ENCODE measurements around the gene HIVEP3.

The HIVEP3 gene

DNA sequence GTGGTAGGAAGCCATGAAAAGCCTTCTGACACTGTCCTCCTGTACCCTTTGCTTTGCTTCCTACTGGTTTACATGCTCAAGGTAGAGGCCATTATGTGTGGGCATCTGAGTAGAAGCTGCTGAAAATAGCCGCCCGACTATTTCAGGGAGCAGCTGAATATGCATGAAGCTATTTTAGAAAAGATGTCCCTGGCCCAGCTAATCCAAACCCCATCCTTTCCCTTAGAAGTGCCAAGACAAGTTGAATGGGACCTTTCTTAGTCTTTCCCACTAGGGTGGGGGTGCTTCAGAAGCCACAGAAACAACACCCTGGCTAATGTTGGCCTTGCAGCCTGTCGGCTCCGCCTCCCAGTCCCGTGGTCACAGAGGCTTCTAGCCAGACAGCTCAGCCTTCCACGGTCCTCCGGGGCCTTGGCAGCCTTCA is 229.2 kb downstream of the HIVEP3 start:
- H3K4me1 ChIP-seq (ENCODE audit: insufficient read depth, low read length), result no peaks in the 10 kb centered on the region
- no peaks in the 10 kb centered on the region for H3K9me3 ChIP-seq (ENCODE audit: insufficient read depth, low read depth, low read length)
- H3K4me3 ChIP-seq (ENCODE audit: low read length), result no peak overlapping the region
- H3K36me3 ChIP-seq (ENCODE audit: insufficient read depth, low read depth, low read length), result no peaks in the 10 kb centered on the region
- H3K9ac ChIP-seq (ENCODE audit: low read depth, low read length), result no peak overlapping the region
- no peak overlapping the region for H3K27ac ChIP-seq (ENCODE audit: low read length)
- no peaks in the 10 kb centered on the region for H3K27me3 ChIP-seq (ENCODE audit: insufficient read depth, low read length)

DNA sequence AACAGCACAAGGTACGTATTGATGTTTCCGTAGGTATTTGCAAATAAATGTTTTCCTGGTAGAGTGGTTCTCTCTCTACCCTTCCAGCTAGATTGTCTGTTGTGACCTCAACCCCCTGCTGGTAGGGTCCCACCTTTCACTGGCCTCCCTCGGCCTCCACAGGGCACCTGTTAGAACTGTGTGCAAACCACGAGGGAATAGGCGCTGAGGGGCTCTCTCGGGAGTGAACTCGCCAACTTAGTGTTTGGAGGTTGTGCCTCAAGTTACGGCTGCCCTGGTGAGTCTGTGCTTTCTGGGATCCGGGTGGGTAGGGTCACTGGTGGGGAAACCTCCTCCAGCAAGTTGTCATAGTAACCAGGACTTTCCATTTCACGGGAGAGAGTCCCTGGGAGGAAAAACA is 229.6 kb downstream of the HIVEP3 start:
- Histone ChIP-seq H3K4me1 (ENCODE audit: insufficient read depth, low read length) (no peaks in the 10 kb centered on the region), H3K27me3 (ENCODE audit: insufficient read depth, low read length) (no peaks in the 10 kb centered on the region), H3K4me3 (ENCODE audit: low read length) (no peak overlapping the region), H3K9ac (ENCODE audit: low read depth, low read length) (no peak overlapping the region), H3K36me3 (ENCODE audit: insufficient read depth, low read depth, low read length) (no peaks in the 10 kb centered on the region), H3K9me3 (ENCODE audit: insufficient read depth, low read depth, low read length) (no peaks in the 10 kb centered on the region), H3K27ac (ENCODE audit: low read length) (no peak overlapping the region)

DNA sequence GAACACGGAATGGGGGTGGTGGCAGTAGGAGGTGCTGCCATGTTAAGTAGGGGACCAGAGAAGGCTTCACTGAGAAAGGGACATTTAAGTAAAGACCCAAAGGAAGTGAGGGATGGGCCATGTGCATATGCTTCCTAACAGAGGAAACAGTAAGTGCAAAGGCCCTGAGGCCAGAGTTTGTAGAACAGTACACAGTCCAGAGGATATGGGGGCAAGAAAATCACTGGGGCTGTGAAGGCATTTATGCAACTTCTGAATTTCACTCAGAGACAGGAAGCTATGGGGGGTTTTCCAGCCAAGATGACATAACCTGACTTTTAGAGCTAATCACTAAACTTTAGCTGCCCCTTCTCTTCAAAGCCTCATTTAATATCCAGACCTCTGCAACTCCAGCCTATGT is 231.7 kb downstream of the HIVEP3 start:
- no peaks in the 10 kb centered on the region for H3K27me3 ChIP-seq (ENCODE audit: insufficient read depth, low read length)
- no peaks in the 10 kb centered on the region for H3K4me1 ChIP-seq (ENCODE audit: insufficient read depth, low read length)
- no peaks in the 10 kb centered on the region for H3K36me3 ChIP-seq (ENCODE audit: insufficient read depth, low read depth, low read length)
- no peaks in the 10 kb centered on the region for H3K9me3 ChIP-seq (ENCODE audit: insufficient read depth, low read depth, low read length)
- H3K9ac ChIP-seq (ENCODE audit: low read depth, low read length), result no peak overlapping the region
- H3K27ac ChIP-seq (ENCODE audit: low read length), result no peak overlapping the region
- no peak overlapping the region for H3K4me3 ChIP-seq (ENCODE audit: low read length)

DNA sequence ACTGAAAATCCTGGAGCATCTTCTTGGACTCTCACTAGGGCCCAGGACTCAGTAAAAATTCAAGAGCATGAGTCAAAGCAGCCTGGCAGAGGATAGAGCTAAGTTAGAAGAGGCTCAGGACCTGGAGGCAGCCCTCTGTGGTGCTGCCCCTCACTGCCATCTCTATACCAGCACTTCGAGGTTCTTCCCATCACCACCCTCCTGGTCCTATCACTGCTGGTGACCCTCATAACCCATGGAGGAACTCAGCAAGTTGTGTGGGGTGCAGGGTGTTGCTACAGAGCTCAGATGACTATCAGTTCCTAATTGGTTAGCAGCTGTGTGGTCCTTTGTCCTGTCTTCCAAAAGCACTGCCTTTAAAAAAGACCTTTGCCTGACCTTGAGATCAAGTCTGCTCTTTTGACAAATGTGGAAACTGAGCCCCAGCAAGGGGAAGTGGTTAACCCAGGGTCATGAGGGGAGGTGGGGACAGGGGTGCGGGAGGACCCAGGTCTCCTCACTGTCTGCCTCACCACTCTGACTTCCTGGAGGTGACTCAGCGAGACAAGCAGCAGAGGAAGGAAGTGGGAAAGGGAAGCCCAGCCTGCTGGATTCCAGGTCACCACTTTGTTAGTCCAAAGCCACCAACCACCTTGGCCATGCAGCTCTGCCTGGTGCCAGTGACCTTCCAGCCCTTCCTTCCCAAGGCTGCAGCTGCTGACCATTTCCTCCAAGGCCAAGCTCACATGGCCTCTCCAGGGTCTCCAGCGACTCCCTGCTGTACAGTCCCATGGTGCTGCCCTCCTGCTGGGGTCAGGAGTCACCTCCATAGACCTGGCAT is 234.8 kb downstream of the HIVEP3 start:
- Histone ChIP-seq H3K27me3 (ENCODE audit: insufficient read depth, low read length) (no peaks in the 10 kb centered on the region), H3K4me3 (ENCODE audit: low read length) (no peak overlapping the region), H3K27ac (ENCODE audit: low read length) (no peak overlapping the region), H3K36me3 (ENCODE audit: insufficient read depth, low read depth, low read length) (no peaks in the 10 kb centered on the region), H3K4me1 (ENCODE audit: insufficient read depth, low read length) (no peaks in the 10 kb centered on the region), H3K9ac (ENCODE audit: low read depth, low read length) (no peak overlapping the region), H3K9me3 (ENCODE audit: insufficient read depth, low read depth, low read length) (no peaks in the 10 kb centered on the region)

DNA sequence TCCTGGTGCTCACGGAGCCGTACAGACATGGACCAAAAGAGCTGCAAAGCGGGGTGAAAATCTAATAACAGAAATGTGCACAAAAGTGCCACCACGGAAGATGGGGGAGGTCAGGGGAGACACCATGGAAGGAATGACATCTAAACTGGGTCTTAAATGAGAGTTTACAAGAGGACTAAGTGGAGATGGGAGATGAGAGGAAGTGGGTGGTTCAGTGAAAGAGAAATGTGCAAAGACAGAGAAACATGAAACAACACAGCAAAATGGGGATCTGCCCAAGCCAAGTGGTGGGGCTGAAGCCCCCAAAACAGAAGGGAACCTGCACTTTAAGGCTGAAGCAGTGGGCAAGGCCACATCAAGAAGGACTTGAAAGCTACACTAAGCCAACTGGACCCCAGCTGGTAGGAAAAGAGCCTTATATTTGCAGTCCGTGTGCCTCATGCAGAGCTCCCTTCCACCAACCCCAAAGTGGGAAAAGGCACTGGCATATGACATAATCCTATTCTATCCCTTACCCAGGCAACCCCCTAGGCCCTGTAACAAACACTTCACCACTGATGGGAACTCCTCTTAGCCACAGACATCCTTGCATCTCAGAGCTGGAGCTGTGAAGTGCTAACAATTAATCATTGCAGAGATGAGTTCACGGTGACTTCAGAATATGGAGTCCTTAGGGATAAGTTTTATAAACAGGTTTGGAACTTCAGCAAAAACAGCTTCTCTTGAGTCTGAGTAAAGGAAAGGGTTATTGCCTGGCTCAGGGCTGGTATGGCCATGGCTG is 235.7 kb downstream of the HIVEP3 start:
- no peak overlapping the region for H3K9ac ChIP-seq (ENCODE audit: low read depth, low read length)

DNA sequence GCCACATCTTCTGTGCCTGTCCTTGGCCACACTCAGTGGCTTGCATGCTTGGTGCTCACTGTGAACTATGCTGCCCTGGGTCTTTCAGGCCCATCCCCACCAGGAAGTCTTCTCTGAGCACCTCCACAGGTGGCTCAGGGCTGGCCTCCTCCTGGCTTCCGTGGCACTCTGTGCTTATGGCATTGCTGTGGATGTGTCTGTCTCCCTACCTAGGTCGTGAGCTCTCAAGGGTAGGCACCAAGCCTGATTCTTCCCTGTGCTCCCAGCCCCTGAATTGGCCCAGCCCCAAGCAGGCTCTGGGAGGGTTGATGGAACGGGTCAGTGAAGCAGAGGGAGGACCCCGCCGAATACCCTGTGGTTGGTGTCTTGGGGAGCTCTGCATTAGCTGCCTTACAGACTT is 236.6 kb downstream of the HIVEP3 start:
- no peak overlapping the region for H3K27ac ChIP-seq (ENCODE audit: low read length)
- H3K4me3 ChIP-seq (ENCODE audit: low read length), result no peak overlapping the region
- H3K9ac ChIP-seq (ENCODE audit: low read depth, low read length), result no peak overlapping the region
- H3K27me3 ChIP-seq (ENCODE audit: insufficient read depth, low read length), result no peaks in the 10 kb centered on the region
- H3K9me3 ChIP-seq (ENCODE audit: insufficient read depth, low read depth, low read length), result no peaks in the 10 kb centered on the region
- H3K36me3 ChIP-seq (ENCODE audit: insufficient read depth, low read depth, low read length), result no peaks in the 10 kb centered on the region
- no peaks in the 10 kb centered on the region for H3K4me1 ChIP-seq (ENCODE audit: insufficient read depth, low read length)

More for the DNA sequence above, 235.7 kb downstream of the HIVEP3 start:
- H3K9me3 ChIP-seq (ENCODE audit: insufficient read depth, low read depth, low read length), result no peaks in the 10 kb centered on the region
- H3K27ac ChIP-seq (ENCODE audit: low read length), result no peak overlapping the region
- H3K27me3 ChIP-seq (ENCODE audit: insufficient read depth, low read length), result no peaks in the 10 kb centered on the region
- no peaks in the 10 kb centered on the region for H3K36me3 ChIP-seq (ENCODE audit: insufficient read depth, low read depth, low read length)
- no peak overlapping the region for H3K4me3 ChIP-seq (ENCODE audit: low read length)
- no peaks in the 10 kb centered on the region for H3K4me1 ChIP-seq (ENCODE audit: insufficient read depth, low read length)

- H3K9ac ChIP-seq (ENCODE audit: low read depth, low read length), result no peak overlapping the region
- no peak overlapping the region for H3K27ac ChIP-seq (ENCODE audit: low read length)
- no peaks in the 10 kb centered on the region for H3K4me1 ChIP-seq (ENCODE audit: insufficient read depth, low read length)
- no peaks in the 10 kb centered on the region for H3K36me3 ChIP-seq (ENCODE audit: insufficient read depth, low read depth, low read length)
- H3K27me3 ChIP-seq (ENCODE audit: insufficient read depth, low read length), result no peaks in the 10 kb centered on the region
- H3K9me3 ChIP-seq (ENCODE audit: insufficient read depth, low read depth, low read length), result no peaks in the 10 kb centered on the region
- H3K4me3 ChIP-seq (ENCODE audit: low read length), result no peak overlapping the region
These were observed 237.2 kb downstream of the HIVEP3 start for GRCh38 chr1:41681331-41682098.

DNA sequence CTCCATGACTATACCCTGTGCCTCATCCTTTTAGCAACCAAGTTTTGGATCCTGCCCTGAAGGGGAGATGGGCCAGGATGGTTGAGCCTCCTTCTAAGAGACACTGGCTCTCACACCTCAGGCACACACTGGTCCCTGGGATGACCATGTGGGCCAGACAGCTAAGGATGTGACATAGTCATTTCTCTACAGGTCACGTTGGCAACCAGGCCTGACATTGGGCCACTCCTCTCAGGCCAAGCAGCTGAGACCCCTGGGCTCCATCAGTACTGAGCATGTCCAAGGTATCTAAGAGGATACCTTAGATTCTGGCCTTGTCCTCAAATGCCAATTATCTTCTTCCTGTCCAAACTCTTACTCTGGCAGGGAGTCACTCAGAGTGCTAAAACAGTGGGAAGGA is 238.7 kb downstream of the HIVEP3 start:
- Histone ChIP-seq H3K9me3 (ENCODE audit: insufficient read depth, low read depth, low read length) (no peaks in the 10 kb centered on the region), H3K27me3 (ENCODE audit: insufficient read depth, low read length) (no peaks in the 10 kb centered on the region), H3K4me3 (ENCODE audit: low read length) (no peak overlapping the region), H3K27ac (ENCODE audit: low read length) (no peak overlapping the region), H3K4me1 (ENCODE audit: insufficient read depth, low read length) (no peaks in the 10 kb centered on the region), H3K9ac (ENCODE audit: low read depth, low read length) (no peak overlapping the region), H3K36me3 (ENCODE audit: insufficient read depth, low read depth, low read length) (no peaks in the 10 kb centered on the region)

- H3K4me3 ChIP-seq (ENCODE audit: low read length), result no peak overlapping the region
- no peak overlapping the region for H3K9ac ChIP-seq (ENCODE audit: low read depth, low read length)
- no peaks in the 10 kb centered on the region for H3K4me1 ChIP-seq (ENCODE audit: insufficient read depth, low read length)
These were observed 239.2 kb downstream of the HIVEP3 start for GRCh38 chr1:41679531-41679930.

DNA sequence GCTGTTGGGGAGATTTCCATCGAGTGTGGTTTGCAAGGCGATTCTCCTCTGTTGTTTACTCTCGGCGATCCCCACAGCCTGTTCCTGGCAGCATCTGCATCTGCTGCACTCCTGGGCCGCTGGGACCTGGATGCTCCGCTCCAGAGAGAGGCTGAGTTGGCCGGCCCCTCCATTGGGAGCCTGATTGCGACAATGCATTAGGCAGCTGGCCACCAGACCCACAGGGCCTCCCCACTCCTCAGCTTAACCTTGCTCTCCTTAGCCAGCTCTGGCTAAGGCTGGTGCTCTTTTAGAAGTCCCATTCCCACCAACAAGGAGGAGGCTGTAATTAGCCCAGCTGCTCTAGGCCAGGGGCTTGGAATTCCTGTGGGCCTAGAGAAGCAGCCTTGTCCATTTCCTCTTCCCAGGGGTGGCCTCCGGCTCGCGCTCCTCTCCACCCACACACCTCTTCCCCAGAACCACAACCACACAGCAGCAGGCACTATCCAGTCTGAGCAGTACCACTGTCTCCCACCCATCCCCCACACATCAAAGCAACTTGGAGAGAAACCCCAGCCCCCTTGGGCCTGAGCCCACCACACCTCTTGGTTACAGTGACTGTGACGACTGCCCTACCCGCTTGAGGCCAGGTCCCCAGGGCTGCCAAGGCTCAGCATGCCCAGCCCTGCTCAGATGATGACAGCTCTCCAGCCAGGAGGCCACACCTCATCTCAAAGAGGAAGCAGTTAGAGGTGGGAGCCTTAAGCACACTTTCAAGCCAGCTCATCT is 240.4 kb downstream of the HIVEP3 start:
- H3K36me3 ChIP-seq (ENCODE audit: insufficient read depth, low read depth, low read length), result no peaks in the 10 kb centered on the region
- H3K9me3 ChIP-seq (ENCODE audit: insufficient read depth, low read depth, low read length), result no peaks in the 10 kb centered on the region
- no peak overlapping the region for H3K4me3 ChIP-seq (ENCODE audit: low read length)
- no peaks in the 10 kb centered on the region for H3K27me3 ChIP-seq (ENCODE audit: insufficient read depth, low read length)
- H3K27ac ChIP-seq (ENCODE audit: low read length), result no peak overlapping the region
- no peaks in the 10 kb centered on the region for H3K4me1 ChIP-seq (ENCODE audit: insufficient read depth, low read length)
- no peak overlapping the region for H3K9ac ChIP-seq (ENCODE audit: low read depth, low read length)

More at GRCh38 chr1:41679531-41679930, 239.2 kb downstream of the HIVEP3 start:
- H3K9me3 ChIP-seq (ENCODE audit: insufficient read depth, low read depth, low read length), result no peaks in the 10 kb centered on the region
- H3K36me3 ChIP-seq (ENCODE audit: insufficient read depth, low read depth, low read length), result no peaks in the 10 kb centered on the region
- no peak overlapping the region for H3K27ac ChIP-seq (ENCODE audit: low read length)
- no peaks in the 10 kb centered on the region for H3K27me3 ChIP-seq (ENCODE audit: insufficient read depth, low read length)

DNA sequence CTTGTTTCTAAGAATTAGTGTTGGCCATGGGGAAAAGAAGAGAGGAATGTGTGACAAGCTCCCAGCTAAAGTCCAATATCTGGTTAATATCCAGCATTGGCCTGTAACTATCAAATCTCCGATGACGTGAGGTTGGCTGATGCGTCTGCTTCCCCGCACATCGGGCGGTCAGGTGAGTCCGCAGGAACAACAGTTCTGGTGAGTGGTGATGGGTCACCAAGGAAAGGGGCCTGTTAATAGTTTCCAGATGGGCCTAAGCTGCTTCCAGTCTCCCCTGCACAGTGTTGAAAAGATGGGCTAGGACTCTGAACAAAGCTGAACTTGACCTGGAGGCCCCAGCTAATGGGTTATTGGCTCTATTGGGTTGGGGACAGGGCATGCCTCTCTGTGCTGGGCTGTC is 241.1 kb downstream of the HIVEP3 start:
- Histone ChIP-seq H3K4me1 (ENCODE audit: insufficient read depth, low read length) (no peaks in the 10 kb centered on the region), H3K4me3 (ENCODE audit: low read length) (no peak overlapping the region), H3K27me3 (ENCODE audit: insufficient read depth, low read length) (no peaks in the 10 kb centered on the region), H3K36me3 (ENCODE audit: insufficient read depth, low read depth, low read length) (no peaks in the 10 kb centered on the region), H3K27ac (ENCODE audit: low read length) (no peak overlapping the region), H3K9me3 (ENCODE audit: insufficient read depth, low read depth, low read length) (no peaks in the 10 kb centered on the region), H3K9ac (ENCODE audit: low read depth, low read length) (no peak overlapping the region)

Measured in iPS-20b (cell line).